Prostate gland (tissue), 2 donors: ENCODE measurements around the gene ARHGAP31. TPM values are rescaled to one million over a fixed set of nuclear protein-coding genes. Genes with fewer than 3 reads are reported as not detected.

Experiments used
- DNase-seq: peaks from one replicate; pipeline ENCODE4 v3.0.0-alpha.2; 2019; ENCODE audit warnings: low spot score
- H3K27ac ChIP-seq, 2 donors: fragments of 200-600 bp; sonication (generic); 2 replicates each; pipeline ENCODE4 v1.5.1; 2017 to 2019
- H3K27me3 ChIP-seq: fragments of 200-600 bp; sonication (generic); replicated peaks from 2 replicates; pipeline ENCODE4 v1.5.1; 2019; ENCODE audit not compliant: insufficient read depth
- H3K36me3 ChIP-seq, 2 donors: fragments of 200-600 bp; sonication (generic); 1 replicate in 1 of 2; 2 replicates in 1 of 2; pipeline versions ENCODE4 v1.5.1 to v1.8.1; 2017 to 2019
- H3K4me1 ChIP-seq: fragments of 200-600 bp; sonication (generic); replicated peaks from 2 replicates; pipeline ENCODE4 v1.5.1; 2019
- H3K4me3 ChIP-seq, 2 donors: fragments of 200-600 bp; sonication (generic); 2 replicates each; pipeline ENCODE4 v1.5.1; 2017 to 2019
- H3K9me3 ChIP-seq: fragments of 200-600 bp; sonication (generic); 2 replicates; pipeline ENCODE4 v1.5.1; 2017
- POLR2A ChIP-seq: fragments of 450-650 bp; IDR thresholded peaks from one replicate; pipeline ENCODE4 v1.6.1; 2016; ENCODE audit warnings: antibody characterized with exemption, mild to moderate bottlenecking
- POLR2AphosphoS5 ChIP-seq: sonication (generic); formaldehyde crosslinking; IDR thresholded peaks from one replicate; pipeline ENCODE4 v1.6.1; 2017; ENCODE audit warnings: antibody characterized with exemption
- WGBS: methylation state at CpG from one replicate; pipeline ENCODE4 v1.1.5; 2018; 5-methylcytosine and 5-hydroxymethylcytosine counted together
- intact Hi-C: fragments of 100-400 bp; cut with DNase I; formaldehyde crosslinking; loops from one replicate; pipeline ENCODE4 v1.14.2; 2022
- total RNA-seq, 2 donors: library from RNA; depleted of rRNA; stranded (reverse); fragments of >200 nt; gene quantifications; one replicate each; pipeline ENCODE4 v1.1.0, GENCODE V29; 2016
- TF ChIP-seq, protein P1 (sequence below), 4 experiments: fragments of 200-600 bp in 2 of 4; fragments of 450-650 bp in 2 of 4; sonication (generic) in 2 of 4; IDR thresholded peaks; 1 replicate in 3 of 4; 2 replicates in 1 of 4; pipeline ENCODE4 v1.5.1; 2016 to 2019; ENCODE audit warnings: antibody characterized with exemption in 4 of 4, mild to moderate bottlenecking in 2 of 4, moderate library complexity in 2 of 4

The ARHGAP31 gene
- total RNA-seq, 2 donors from 2014 or later: 6.5 to 10.7 TPM

DNA sequence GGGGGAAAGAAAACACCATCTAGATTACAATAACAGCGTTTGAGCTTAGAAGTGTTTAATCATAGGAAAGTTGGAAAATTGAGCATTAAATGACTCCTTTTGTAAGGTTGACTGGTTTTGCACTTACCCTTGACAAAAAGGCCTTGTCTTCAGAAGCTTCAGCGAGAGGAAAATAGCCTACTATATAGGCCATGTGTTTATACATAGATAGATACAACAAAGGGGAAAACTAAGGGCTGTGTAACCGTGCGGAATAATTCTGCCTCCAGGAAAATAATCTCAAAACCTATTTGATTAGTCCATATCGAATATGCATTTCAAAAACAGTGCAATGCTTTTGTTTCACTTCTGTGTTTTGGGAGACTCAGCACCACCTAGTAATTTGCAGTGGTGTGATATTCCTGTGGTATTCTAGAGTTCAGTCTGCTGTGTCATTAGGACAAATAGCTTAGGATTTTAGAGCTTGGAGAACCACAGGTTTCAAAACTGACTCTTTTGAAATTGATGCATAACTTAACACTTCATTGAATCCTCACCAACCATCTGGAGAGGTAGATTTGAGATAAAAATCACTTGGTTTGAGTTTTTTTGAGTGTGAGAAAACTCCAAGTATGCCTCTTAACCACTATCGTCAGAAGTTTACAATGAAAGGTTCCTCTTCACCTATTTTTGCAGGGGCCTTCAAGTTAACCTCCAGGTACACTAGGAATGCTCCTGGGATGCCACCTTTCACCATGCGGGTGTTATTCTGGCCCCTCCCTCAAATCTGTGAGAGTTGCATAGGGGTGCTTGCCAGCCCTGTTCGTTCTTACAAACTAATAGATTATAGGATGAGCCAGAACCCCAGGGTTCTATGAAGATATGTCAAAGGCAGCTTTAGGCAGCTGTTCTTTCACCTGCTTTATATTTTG, 1.9 kb downstream of the ARHGAP31 start:
- no peak for DNase-seq
- intact Hi-C loops: no loop called here
- Histone ChIP-seq H3K27ac (peak overlapping the region in 1 of 2 donors; percentile 90), H3K9me3 (no peaks in the 10 kb centered on the region), H3K27me3 (no peaks in the 10 kb centered on the region), H3K36me3 (no peaks in the 10 kb centered on the region), H3K4me3 (peak overlapping the region in 1 of 2 donors; percentile 59), H3K4me1 (no peaks in the 10 kb centered on the region)
- WGBS: 64% methylated on average over 8 of the region's 8 CpGs
- TF ChIP-seq, protein P1, sequence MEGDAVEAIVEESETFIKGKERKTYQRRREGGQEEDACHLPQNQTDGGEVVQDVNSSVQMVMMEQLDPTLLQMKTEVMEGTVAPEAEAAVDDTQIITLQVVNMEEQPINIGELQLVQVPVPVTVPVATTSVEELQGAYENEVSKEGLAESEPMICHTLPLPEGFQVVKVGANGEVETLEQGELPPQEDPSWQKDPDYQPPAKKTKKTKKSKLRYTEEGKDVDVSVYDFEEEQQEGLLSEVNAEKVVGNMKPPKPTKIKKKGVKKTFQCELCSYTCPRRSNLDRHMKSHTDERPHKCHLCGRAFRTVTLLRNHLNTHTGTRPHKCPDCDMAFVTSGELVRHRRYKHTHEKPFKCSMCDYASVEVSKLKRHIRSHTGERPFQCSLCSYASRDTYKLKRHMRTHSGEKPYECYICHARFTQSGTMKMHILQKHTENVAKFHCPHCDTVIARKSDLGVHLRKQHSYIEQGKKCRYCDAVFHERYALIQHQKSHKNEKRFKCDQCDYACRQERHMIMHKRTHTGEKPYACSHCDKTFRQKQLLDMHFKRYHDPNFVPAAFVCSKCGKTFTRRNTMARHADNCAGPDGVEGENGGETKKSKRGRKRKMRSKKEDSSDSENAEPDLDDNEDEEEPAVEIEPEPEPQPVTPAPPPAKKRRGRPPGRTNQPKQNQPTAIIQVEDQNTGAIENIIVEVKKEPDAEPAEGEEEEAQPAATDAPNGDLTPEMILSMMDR (IDR thresholded peaks at IDR 0.05): no peak
- no peak for TF ChIP-seq POLR2AphosphoS5
- TF ChIP-seq POLR2A: no peak

DNA sequence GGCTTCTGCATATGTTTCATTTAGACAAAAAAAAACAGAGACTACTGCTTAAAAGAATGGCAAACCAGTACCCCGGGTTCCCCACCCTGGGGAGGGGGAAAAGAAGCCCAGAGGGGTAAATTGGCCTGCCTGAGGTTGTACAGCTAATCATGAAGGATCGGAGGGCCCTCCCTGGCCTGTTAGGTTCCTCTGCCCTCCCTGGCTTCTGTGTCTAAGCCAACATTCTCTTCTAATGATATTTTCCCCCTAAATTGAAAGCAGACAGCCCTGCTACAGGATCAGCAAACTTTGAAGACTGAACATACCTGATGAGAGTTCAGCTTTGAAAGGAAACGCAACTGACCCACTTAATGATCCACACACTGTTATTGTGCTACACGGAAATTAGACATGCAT, 2.5 kb downstream of the ARHGAP31 start:
- intact Hi-C loops: no loop called here
- Histone ChIP-seq H3K27me3 (no peaks in the 10 kb centered on the region), H3K4me3 (no peak overlapping the region), H3K36me3 (no peaks in the 10 kb centered on the region), H3K4me1 (no peaks in the 10 kb centered on the region), H3K27ac (no peak overlapping the region), H3K9me3 (no peaks in the 10 kb centered on the region)
- TF ChIP-seq POLR2AphosphoS5 (no peak), POLR2A (no peak)
- TF ChIP-seq, protein P1 (IDR thresholded peaks at IDR 0.05): no peak
- WGBS: 89% methylated on average over 4 of the region's 4 CpGs
- no peak for DNase-seq

DNA sequence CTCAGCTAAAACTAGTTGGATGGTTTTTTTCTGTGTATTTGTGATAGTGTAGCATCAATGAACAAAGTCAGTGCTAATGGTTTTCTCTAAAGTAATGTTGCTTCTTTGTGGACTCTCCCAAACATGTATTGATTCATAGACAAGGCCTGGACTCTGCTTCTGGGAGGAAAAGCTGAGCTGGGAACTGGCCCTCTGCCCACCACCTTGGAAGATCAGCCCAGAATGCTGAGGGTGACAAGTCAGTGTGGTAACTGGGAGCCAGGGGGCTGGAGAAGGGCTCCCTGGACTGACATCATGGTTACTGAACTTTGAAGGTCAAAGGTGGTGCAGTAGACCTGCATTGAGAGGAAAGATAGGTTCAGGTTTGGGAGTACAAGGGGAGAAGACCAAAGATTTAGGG, 3.0 kb downstream of the ARHGAP31 start:
- Histone ChIP-seq H3K36me3 (no peaks in the 10 kb centered on the region), H3K9me3 (no peaks in the 10 kb centered on the region), H3K27ac (no peak overlapping the region), H3K4me1 (no peaks in the 10 kb centered on the region), H3K27me3 (no peaks in the 10 kb centered on the region), H3K4me3 (no peak overlapping the region)
- intact Hi-C loops: no loop called here
- TF ChIP-seq, protein P1 (IDR thresholded peaks at IDR 0.05): no peak
- no peak for TF ChIP-seq POLR2A
- no peak for TF ChIP-seq POLR2AphosphoS5
- DNase-seq: no peak

DNA sequence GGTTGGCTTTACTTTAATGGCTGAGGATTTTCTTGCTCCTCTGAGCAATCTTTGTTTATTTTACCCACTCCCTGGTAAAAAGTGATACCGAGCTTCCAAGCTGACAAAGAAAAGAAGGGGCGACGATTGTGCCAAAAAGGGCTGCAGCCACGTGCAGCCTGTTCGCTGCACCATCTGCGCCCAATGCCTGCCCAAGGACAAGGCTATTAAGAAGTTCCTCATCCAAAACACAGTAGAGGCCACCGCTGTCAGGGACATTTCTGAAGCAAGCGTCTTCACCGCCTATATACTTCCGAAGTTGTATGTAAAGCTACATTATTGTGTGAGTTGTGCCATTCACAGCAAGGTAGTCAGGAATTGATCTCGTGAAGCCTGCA, 4.4 kb downstream of the ARHGAP31 start:
- no peaks in the 10 kb centered on the region for H3K9me3 ChIP-seq
- 92% methylated on average over 11 of the region's 11 CpGs for WGBS
- no peak for TF ChIP-seq POLR2AphosphoS5
- TF ChIP-seq, protein P1 (IDR thresholded peaks at IDR 0.05): no peak
- no peak for TF ChIP-seq POLR2A
- H3K4me3 ChIP-seq: no peak overlapping the region
- H3K27ac ChIP-seq: no peak overlapping the region
- no peaks in the 10 kb centered on the region for H3K4me1 ChIP-seq
- intact Hi-C loops: no loop called here
- no peaks in the 10 kb centered on the region for H3K27me3 ChIP-seq
- H3K36me3 ChIP-seq: no peaks in the 10 kb centered on the region
- no peak for DNase-seq

DNA sequence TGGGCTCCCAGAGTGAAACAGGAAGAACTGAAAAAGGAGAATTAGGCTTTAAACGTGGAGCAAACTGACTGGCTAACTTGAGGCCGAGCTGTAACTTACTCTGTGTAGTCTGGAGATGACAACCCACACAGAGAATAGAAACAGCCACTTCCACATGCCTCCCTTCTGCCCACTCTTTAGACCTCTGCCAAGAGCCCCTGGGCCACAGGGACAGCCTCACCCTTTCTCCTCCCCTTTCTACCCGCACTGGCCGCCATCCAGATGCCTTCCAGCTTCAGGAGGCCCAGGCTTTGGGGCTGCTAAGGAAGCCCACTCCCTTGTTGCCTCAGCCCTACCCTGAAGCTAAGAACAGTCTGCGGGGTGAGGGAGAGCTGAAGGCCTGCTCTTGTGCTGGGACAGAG, 6.8 kb downstream of the ARHGAP31 start:
- H3K9me3 ChIP-seq: no peaks in the 10 kb centered on the region
- no peaks in the 10 kb centered on the region for H3K27me3 ChIP-seq
- no peaks in the 10 kb centered on the region for H3K36me3 ChIP-seq
- no peak overlapping the region for H3K27ac ChIP-seq
- no peak for DNase-seq
- TF ChIP-seq POLR2AphosphoS5: no peak
- TF ChIP-seq, protein P1 (IDR thresholded peaks at IDR 0.05): no peak
- WGBS: 46% methylated on average over 5 of the region's 5 CpGs
- no peak overlapping the region for H3K4me3 ChIP-seq
- intact Hi-C loops: no loop called here
- no peaks in the 10 kb centered on the region for H3K4me1 ChIP-seq
